OCI-LY1 (cell line): ENCODE data around the gene ABCC11.
"Not testable (repeated sequence)": the region's sequence is repeated elsewhere in the genome, so short reads cannot be mapped to it uniquely, and the experiment has no call there.

ENCODE experiments used
- H2AFZ ChIP-seq: fragments of 200-600 bp; sonication (generic), shearing (Covaris generic); 2 replicates; pipeline ENCODE4 v1.6.0; 2014; ENCODE audit warnings: antibody characterized with exemption, mild to moderate bottlenecking, low read length
- H3F3A ChIP-seq: fragments of 200-600 bp; sonication (generic), shearing (Covaris generic); 2 replicates; pipeline ENCODE4 v1.6.0; 2014; ENCODE audit warnings: mild to moderate bottlenecking, antibody characterized with exemption, low read length, moderate library complexity; ENCODE audit not compliant: insufficient read depth
- H3K27ac ChIP-seq: fragments of 200-600 bp; sonication (generic); 2 replicates; pipeline ENCODE4 v1.5.1; 2014; ENCODE audit warnings: low read length, mixed run types, mild to moderate bottlenecking, low read depth; ENCODE audit not compliant: poor library complexity, severe bottlenecking
- H3K27me3 ChIP-seq: fragments of 200-600 bp; sonication (generic); 2 replicates; pipeline ENCODE4 v1.6.0; 2014; ENCODE audit warnings: antibody characterized with exemption, mild to moderate bottlenecking, low read length, moderate library complexity; ENCODE audit not compliant: insufficient read depth
- H3K36me3 ChIP-seq: fragments of 200-600 bp; sonication (generic); 2 replicates; pipeline ENCODE4 v1.6.1; 2014; ENCODE audit warnings: mild to moderate bottlenecking, antibody characterized with exemption, low read length, moderate library complexity, mixed read lengths; ENCODE audit not compliant: insufficient read depth
- H3K4me1 ChIP-seq: fragments of 200-600 bp; sonication (generic); 2 replicates; pipeline ENCODE4 v1.5.1; 2014; ENCODE audit warnings: mild to moderate bottlenecking, low read length, moderate library complexity; ENCODE audit not compliant: insufficient read depth, severe bottlenecking
- H3K4me2 ChIP-seq: fragments of 200-600 bp; sonication (generic), shearing (Covaris generic); 2 replicates; pipeline ENCODE4 v1.6.1; 2014; ENCODE audit warnings: low read length
- H3K4me3 ChIP-seq: fragments of 200-600 bp; sonication (generic); 2 replicates; pipeline ENCODE4 v1.5.1; 2014; ENCODE audit warnings: low read length, low read depth, mild to moderate bottlenecking, mixed read lengths; ENCODE audit not compliant: poor library complexity, severe bottlenecking
- H3K79me2 ChIP-seq: fragments of 200-600 bp; shearing (Covaris generic); 2 replicates; pipeline ENCODE4 v1.6.1; 2016; ENCODE audit warnings: mixed run types, low read length, mixed read lengths; ENCODE audit not compliant: insufficient read depth
- H3K9ac ChIP-seq: fragments of 200-600 bp; sonication (generic), shearing (Covaris generic); 2 replicates; pipeline ENCODE4 v1.6.1; 2014; ENCODE audit warnings: mild to moderate bottlenecking, low read length, mixed read lengths
- H3K9me2 ChIP-seq: fragments of 200-600 bp; sonication (generic), shearing (Covaris generic); 2 replicates; pipeline ENCODE4 v1.6.1; 2014; ENCODE audit warnings: low read depth, mild to moderate bottlenecking, low read length, mixed read lengths
- H3K9me3 ChIP-seq: fragments of 200-600 bp; shearing (Covaris generic); 2 replicates; pipeline ENCODE4 v1.6.1; 2014; ENCODE audit warnings: low read length, mixed read lengths
- H4K20me1 ChIP-seq: fragments of 200-600 bp; sonication (generic), shearing (Covaris generic); 2 replicates; pipeline ENCODE4 v1.6.0; 2016; ENCODE audit warnings: mild to moderate bottlenecking, low read length; ENCODE audit not compliant: insufficient read depth
- EZH2 ChIP-seq: fragments of 200-600 bp; sonication (generic), shearing (Covaris generic); IDR thresholded peaks from 2 replicates; pipeline ENCODE4 v1.8.0; 2017; ENCODE audit warnings: borderline replicate concordance, mixed run types, mild to moderate bottlenecking, antibody characterized with exemption, low read length, moderate library complexity, mixed read lengths
- TF ChIP-seq, protein P1 (sequence below): fragments of 200-600 bp; sonication (generic), shearing (Covaris generic); IDR thresholded peaks from 2 replicates; pipeline ENCODE4 v1.5.1; 2017; ENCODE audit warnings: mild to moderate bottlenecking, antibody characterized with exemption, low read length, moderate library complexity, mixed read lengths

ABCC11 gene

DNA sequence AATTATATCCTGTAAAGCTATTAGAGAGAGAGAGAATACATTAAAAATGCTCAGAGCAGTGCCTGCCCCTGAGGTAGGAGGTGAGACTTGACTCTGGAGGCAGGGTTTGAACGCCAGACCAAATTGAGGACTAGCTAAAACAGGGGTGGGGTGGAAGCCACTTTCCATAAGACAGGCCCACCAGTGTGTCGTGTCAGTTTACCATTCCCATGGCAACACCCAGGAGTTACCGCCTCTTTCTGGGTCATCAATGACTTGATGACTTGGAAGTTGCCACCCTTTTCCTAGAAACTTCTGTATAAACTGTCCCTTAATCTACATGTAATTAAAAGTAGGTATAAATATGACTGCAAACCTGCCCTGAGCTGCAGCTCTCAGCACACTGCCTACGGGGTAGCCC is 59.6 kb downstream of the ABCC11 start:
- H4K20me1 ChIP-seq: no peaks in the 10 kb centered on the region
- H3K79me2 ChIP-seq: no peaks in the 10 kb centered on the region
- no peak overlapping the region for H3K4me2 ChIP-seq
- no peak overlapping the region for H3K9ac ChIP-seq
- no peak overlapping the region for H2AFZ ChIP-seq
- no peaks in the 10 kb centered on the region; the same call in 1 of the 2 replicates for H3K27me3 ChIP-seq
- H3K9me2 ChIP-seq: no peaks in the 10 kb centered on the region
- no peaks in the 10 kb centered on the region for H3K9me3 ChIP-seq
- no peaks in the 10 kb centered on the region for H3K36me3 ChIP-seq
- no peak overlapping the region for H3K4me3 ChIP-seq
- H3K4me1 ChIP-seq: no peaks in the 10 kb centered on the region
- no peak for TF ChIP-seq EZH2
- TF ChIP-seq, protein P1, sequence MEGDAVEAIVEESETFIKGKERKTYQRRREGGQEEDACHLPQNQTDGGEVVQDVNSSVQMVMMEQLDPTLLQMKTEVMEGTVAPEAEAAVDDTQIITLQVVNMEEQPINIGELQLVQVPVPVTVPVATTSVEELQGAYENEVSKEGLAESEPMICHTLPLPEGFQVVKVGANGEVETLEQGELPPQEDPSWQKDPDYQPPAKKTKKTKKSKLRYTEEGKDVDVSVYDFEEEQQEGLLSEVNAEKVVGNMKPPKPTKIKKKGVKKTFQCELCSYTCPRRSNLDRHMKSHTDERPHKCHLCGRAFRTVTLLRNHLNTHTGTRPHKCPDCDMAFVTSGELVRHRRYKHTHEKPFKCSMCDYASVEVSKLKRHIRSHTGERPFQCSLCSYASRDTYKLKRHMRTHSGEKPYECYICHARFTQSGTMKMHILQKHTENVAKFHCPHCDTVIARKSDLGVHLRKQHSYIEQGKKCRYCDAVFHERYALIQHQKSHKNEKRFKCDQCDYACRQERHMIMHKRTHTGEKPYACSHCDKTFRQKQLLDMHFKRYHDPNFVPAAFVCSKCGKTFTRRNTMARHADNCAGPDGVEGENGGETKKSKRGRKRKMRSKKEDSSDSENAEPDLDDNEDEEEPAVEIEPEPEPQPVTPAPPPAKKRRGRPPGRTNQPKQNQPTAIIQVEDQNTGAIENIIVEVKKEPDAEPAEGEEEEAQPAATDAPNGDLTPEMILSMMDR: no peak
- no peaks in the 10 kb centered on the region for H3F3A ChIP-seq
- no peak overlapping the region for H3K27ac ChIP-seq

GRCh38 chr16:48184681-48185080 is 62.7 kb downstream of the ABCC11 start:
- no peak overlapping the region for H3K4me3 ChIP-seq
- no peak overlapping the region for H3K9ac ChIP-seq
- H3K4me1 ChIP-seq: no peaks in the 10 kb centered on the region

GRCh38 chr16:48182979-48183537 is 64.3 kb downstream of the ABCC11 start:
- Histone ChIP-seq H3K4me2 (no peak overlapping the region), H3K27ac (no peak overlapping the region), H3K9me2 (no peaks in the 10 kb centered on the region), H3K79me2 (no peaks in the 10 kb centered on the region), H2AFZ (no peak overlapping the region), H3K9me3 (no peaks in the 10 kb centered on the region), H3F3A (no peaks in the 10 kb centered on the region), H3K27me3 (no peaks in the 10 kb centered on the region), H3K4me1 (no peaks in the 10 kb centered on the region), H3K36me3 (no peaks in the 10 kb centered on the region), H4K20me1 (no peaks in the 10 kb centered on the region), H3K4me3 (no peak overlapping the region), H3K9ac (no peak overlapping the region)
- no peak for TF ChIP-seq EZH2
- TF ChIP-seq, protein P1: no peak

More at GRCh38 chr16:48184681-48185080, 62.7 kb downstream of the ABCC11 start:
- no peak overlapping the region for H3K4me2 ChIP-seq
- TF ChIP-seq, protein P1: no peak
- no peak for TF ChIP-seq EZH2
- no peak overlapping the region for H2AFZ ChIP-seq
- H3K27ac ChIP-seq: no peak overlapping the region
- H3K9me2 ChIP-seq: no peaks in the 10 kb centered on the region
- no peaks in the 10 kb centered on the region for H3K36me3 ChIP-seq
- no peaks in the 10 kb centered on the region for H4K20me1 ChIP-seq
- H3K9me3 ChIP-seq: no peaks in the 10 kb centered on the region
- H3K79me2 ChIP-seq: no peaks in the 10 kb centered on the region
- H3F3A ChIP-seq: no peaks in the 10 kb centered on the region
- H3K27me3 ChIP-seq: no peaks in the 10 kb centered on the region; the same call in 1 of the 2 replicates

DNA sequence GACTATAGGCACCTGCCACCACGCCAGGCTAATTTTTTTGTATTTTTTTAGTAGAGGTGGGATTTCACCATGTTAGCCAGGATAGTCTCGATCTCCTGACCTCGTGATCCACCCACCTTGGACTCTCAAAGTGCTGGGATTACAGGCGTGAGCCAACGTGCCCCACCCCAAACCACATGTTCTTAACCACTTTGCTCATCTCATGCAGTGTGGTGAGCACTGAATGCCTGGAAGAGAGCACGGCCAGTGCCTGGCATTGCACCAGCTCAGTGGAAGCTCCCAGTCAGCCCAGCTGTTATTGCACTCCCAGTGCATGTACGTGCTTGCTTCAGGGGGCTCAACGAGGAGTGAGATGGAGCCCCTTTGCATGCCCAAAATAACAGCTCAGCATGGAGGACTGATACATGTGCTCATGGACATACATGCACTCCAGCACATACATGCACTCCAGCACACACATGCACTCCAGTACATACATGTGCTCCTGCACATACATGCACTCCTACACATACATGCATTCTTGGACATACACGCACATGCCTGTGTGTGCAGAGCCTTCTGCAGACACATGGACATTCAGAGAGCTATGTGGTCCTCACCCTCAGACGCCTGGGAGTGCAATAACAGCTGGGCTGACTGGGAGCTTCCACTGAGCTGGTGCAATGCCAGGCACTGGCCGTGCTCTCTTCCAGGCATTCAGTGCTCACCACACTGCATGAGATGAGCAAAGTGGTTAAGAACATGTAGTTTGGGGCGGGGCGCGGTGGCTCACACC is 65.4 kb downstream of the ABCC11 start:
- H2AFZ ChIP-seq, H3K4me3 ChIP-seq, H3K79me2 ChIP-seq, H3K27ac ChIP-seq, H3K9me3 ChIP-seq, H3K9me2 ChIP-seq, H3K9ac ChIP-seq, H3F3A ChIP-seq, H3K4me1 ChIP-seq, H3K27me3 ChIP-seq, H3K36me3 ChIP-seq, H4K20me1 ChIP-seq, H3K4me2 ChIP-seq: not testable (repeated sequence)
